ENCODE data around the gene MT1M.

DNA sequence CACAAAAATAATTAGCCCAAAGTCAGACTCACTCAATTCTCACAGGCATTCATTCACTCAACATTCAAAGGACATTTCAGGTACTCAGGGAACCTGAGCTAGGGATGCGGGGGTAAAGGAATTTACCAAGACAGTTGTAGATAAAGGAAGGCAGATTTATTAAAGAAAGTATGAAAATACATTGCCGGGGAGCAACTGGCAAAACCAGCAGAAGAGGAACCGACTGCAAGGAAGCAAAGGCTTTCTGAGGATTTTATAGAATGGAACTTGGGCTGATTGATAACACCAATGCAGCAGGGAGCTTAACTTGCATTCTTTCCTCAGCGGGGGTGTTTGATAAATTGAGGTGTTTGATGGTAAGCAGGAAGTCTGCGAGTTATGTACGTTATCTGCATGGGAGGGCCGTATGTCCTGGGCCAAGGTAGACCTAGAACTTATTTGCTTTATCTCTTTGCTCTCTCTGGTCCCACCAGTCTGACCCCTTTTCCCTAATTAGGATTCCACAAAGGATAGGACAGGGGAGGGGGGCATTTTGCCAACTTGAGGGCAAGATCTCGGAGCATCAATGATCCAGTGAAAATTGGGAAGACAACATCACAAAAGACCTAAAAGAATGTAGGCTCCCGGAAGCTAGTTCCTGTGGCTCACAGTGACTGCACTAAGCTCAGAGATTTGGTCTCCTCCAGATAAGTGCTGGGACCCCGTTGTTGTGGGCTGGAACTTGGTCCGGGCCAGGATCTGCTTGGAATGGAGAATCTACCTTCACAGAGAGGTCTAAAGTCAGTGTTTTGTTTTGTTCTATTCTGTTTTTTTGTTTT lies 48.9 kb upstream of the MT1M start:
- TF ChIP-seq, protein P1, sequence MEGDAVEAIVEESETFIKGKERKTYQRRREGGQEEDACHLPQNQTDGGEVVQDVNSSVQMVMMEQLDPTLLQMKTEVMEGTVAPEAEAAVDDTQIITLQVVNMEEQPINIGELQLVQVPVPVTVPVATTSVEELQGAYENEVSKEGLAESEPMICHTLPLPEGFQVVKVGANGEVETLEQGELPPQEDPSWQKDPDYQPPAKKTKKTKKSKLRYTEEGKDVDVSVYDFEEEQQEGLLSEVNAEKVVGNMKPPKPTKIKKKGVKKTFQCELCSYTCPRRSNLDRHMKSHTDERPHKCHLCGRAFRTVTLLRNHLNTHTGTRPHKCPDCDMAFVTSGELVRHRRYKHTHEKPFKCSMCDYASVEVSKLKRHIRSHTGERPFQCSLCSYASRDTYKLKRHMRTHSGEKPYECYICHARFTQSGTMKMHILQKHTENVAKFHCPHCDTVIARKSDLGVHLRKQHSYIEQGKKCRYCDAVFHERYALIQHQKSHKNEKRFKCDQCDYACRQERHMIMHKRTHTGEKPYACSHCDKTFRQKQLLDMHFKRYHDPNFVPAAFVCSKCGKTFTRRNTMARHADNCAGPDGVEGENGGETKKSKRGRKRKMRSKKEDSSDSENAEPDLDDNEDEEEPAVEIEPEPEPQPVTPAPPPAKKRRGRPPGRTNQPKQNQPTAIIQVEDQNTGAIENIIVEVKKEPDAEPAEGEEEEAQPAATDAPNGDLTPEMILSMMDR (IDR thresholded peaks at IDR 0.05; ENCODE audit: control extremely low read depth in 1 of 3, insufficient read depth in 1 of 3, low read depth in 1 of 3, low read length in 3 of 3), result no peak
- TF ChIP-seq EZH2 (IDR thresholded peaks at IDR 0.05; ENCODE audit: low read depth, low read length, severe bottlenecking) (no peak), CHD2 (IDR thresholded peaks at IDR 0.05; ENCODE audit: low read length) (no peak), CREB1 (IDR thresholded peaks at IDR 0.05) (no peak), ZNF274 (IDR thresholded peaks at IDR 0.05; ENCODE audit: borderline replicate concordance, extremely low read depth, low read length) (no peak), RAD21 (IDR thresholded peaks at IDR 0.05 in 1 of 2, conservative IDR thresholded peaks at IDR 0.05 in 1 of 2; ENCODE audit: low read depth in 2 of 2, low read length in 2 of 2) (no peak)
- TF ChIP-seq, protein P2, sequence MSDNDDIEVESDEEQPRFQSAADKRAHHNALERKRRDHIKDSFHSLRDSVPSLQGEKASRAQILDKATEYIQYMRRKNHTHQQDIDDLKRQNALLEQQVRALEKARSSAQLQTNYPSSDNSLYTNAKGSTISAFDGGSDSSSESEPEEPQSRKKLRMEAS (IDR thresholded peaks at IDR 0.05), result no peak

All from H1 (cell line).